ENCODE measurements around the gene CRTC1.

The CRTC1 gene

DNA sequence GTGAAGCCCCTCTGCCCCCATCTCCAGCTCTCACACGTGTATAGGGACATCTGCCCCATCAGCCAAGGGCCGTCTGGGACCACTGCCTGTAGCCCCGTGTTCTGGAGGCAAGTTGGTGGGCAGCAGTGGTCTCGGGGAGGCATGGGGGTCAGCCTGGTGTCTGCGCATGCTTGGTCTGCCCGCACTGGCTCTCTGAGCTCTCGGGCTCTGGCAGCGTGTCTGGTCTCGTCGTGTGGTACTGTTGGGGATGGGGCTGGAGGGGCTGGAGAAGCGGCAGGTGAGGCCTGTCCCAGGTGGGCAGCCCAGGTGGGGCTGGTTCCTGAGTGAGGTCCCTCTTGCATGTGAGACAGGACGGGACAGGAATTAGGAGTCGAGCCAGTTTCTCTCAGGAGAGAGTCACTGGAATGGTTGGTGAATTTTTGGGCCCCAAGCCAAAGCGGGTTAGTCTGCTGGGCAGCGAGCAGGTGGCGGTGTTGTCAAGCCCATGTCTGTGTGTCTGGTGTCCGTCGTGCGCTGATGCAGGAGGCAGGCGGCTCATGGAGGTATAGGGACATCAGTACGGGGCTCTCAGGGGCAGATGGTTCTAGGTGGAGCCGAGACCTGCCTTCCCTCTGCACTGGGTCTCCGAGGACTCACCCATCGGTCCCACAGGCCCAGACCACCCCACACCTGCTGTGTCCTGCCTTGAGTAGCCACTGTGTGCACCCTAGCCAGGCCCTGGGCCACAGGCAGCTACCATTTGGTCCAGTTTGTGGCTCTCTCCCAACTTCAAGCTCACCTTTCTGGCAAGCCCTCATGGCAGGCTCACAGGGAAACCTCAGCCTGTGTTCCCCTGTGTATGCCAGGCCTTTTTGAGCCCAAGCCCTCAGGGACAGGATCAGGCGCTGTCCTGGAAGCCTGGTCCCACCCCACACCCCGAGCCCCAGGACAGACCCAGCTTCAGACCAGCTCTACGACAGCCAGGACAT is 89.4 kb downstream of the CRTC1 start:
- no peak overlapping the region for H3K27ac Mint-ChIP-seq (ENCODE audit: low read depth)
- no peak overlapping the region for H3K4me3 Mint-ChIP-seq
- ATAC-seq (replicated peaks; ENCODE audit: extremely low read depth, poor library complexity, severe bottlenecking) (no peak), DNase-seq (ENCODE audit: low spot score in 2 of 2) (no peak)
- no peaks in the 10 kb centered on the region for H3K9me3 Mint-ChIP-seq
- H3K27me3 Mint-ChIP-seq, result no peaks in the 10 kb centered on the region
- peaks cover 3% of the 10 kb centered on the region for H3K36me3 Mint-ChIP-seq (ENCODE audit: insufficient read depth)
- H3K4me1 Mint-ChIP-seq, result no peaks in the 10 kb centered on the region

DNA sequence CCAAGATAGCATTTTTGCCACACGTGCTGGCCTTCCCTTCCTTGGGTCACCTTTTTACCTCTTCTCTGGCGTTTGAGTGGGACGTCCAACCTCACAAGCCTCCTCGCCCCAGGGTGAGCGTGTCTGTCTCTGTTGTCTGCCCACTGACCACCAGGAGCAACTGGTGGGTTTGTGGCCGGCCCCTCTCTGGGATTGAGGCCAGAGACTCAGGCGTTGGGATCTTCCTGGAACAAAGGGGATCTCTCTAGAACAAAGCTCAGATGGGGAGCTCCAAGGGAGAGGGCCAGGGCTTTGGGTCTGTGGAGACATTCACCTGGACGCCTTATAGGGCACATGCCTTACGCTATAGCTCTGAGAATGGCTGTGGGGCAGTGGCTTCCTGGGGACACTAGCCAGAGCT is 90.2 kb downstream of the CRTC1 start:
- DNase-seq (ENCODE audit: low spot score in 2 of 2), result no peak
- H3K27ac Mint-ChIP-seq (ENCODE audit: low read depth), result no peak overlapping the region
- H3K9me3 Mint-ChIP-seq, result no peaks in the 10 kb centered on the region
- H3K4me3 Mint-ChIP-seq, result no peak overlapping the region
- peaks cover 3% of the 10 kb centered on the region for H3K36me3 Mint-ChIP-seq (ENCODE audit: insufficient read depth)
- H3K4me1 Mint-ChIP-seq, result no peaks in the 10 kb centered on the region
- no peak for ATAC-seq (replicated peaks; ENCODE audit: extremely low read depth, poor library complexity, severe bottlenecking)
- H3K27me3 Mint-ChIP-seq, result no peaks in the 10 kb centered on the region

DNA sequence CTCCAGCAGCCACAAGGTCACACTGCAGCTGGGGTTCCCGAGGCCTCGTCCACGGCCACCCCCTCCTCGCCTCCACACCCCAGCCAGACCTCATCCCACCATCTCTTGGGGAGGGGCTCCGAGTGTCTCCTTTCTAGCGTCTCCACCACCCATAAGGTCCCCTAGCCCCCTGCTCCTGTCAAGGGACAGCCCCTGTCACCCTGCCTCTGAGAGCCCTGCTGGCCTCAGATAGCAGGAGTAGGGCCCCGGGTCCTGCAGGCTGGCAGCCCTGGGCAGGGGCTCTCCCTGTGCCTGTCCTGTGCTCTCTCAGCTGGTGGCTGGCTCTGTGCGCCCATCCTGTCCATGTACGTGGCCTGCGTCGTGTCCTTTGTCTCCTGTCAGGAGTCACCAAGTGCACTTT is 90.6 kb downstream of the CRTC1 start:
- Mint-ChIP-seq H3K4me3 (no peak overlapping the region), H3K36me3 (ENCODE audit: insufficient read depth) (peaks cover 4% of the 10 kb centered on the region), H3K4me1 (no peaks in the 10 kb centered on the region), H3K9me3 (no peaks in the 10 kb centered on the region), H3K27me3 (no peaks in the 10 kb centered on the region), H3K27ac (ENCODE audit: low read depth) (no peak overlapping the region)
- ATAC-seq (replicated peaks; ENCODE audit: extremely low read depth, poor library complexity, severe bottlenecking), result no peak
- DNase-seq (ENCODE audit: low spot score in 2 of 2), result no peak

DNA sequence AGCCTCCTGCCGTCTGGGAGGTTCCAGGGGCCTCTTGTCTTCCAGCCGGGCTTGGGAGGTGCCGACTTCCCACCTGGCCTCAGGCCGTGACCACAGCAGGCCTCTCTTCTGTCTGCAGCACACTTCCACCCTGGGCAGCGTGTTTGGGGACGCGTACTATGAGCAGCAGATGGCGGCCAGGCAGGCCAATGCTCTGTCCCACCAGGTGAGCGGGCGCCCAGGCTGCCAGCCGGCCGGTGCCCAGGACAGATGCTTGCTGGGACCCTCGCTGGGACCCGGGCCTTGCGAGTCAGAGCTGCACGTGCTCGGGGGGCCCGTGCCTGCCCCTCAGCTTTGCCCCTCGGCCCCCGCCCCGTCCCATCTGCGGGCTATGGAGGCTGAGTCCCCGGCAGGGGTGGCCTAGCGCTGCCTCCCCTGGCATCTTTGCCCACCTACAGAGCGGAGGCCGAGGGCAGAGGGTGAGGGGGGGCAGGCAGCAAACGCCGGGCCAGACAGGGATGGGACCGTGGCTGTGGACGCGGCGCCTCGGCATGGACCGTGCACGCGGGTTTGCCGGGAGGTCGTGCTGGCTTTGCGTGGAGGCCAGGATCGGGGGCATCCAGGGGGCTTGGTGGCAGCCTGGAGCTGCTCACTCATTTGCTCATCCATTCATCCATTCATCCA is 91.4 kb downstream of the CRTC1 start:
- no peaks in the 10 kb centered on the region for H3K9me3 Mint-ChIP-seq
- H3K27ac Mint-ChIP-seq (ENCODE audit: low read depth), result no peak overlapping the region
- H3K4me1 Mint-ChIP-seq, result no peaks in the 10 kb centered on the region
- no peak for ATAC-seq (replicated peaks; ENCODE audit: extremely low read depth, poor library complexity, severe bottlenecking)
- no peak overlapping the region for H3K4me3 Mint-ChIP-seq
- DNase-seq (ENCODE audit: low spot score in 2 of 2), result no peak
- H3K36me3 Mint-ChIP-seq (ENCODE audit: insufficient read depth), result peaks cover 4% of the 10 kb centered on the region
- H3K27me3 Mint-ChIP-seq, result no peaks in the 10 kb centered on the region

DNA sequence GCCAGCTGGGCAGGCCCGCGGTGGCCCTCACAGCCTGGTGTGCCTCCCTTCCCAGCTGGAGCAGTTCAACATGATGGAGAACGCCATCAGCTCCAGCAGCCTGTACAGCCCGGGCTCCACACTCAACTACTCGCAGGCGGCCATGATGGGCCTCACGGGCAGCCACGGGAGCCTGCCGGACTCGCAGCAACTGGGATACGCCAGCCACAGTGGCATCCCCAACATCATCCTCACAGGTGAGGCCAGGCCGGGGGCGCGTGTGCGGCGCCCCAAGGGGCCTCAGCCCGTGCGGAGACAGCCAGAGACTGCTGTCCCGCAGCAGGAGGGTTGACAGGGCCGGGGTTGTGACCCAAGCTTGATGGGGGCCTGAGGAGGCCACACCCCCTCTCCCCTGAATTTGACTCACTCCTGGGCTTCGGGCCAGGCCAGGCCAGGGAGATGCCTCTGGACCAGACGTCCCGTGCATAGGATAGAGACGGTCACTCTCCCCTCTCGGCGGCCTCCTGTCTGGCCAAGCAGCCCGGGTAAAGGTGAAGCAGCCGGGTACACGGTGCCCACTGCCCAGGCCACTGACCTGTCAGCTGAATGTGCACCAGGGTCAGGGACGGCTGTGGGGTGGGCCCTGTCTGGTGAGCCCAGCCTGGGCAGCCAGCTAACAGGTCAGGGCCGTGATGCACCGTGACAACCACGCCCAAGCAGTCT is 92.3 kb downstream of the CRTC1 start:
- H3K9me3 Mint-ChIP-seq, result no peaks in the 10 kb centered on the region
- H3K27ac Mint-ChIP-seq (ENCODE audit: low read depth), result no peak overlapping the region
- DNase-seq (ENCODE audit: low spot score in 2 of 2) (no peak), ATAC-seq (replicated peaks; ENCODE audit: extremely low read depth, poor library complexity, severe bottlenecking) (no peak)
- no peaks in the 10 kb centered on the region for H3K27me3 Mint-ChIP-seq
- no peaks in the 10 kb centered on the region for H3K4me1 Mint-ChIP-seq
- H3K4me3 Mint-ChIP-seq, result no peak overlapping the region
- H3K36me3 Mint-ChIP-seq (ENCODE audit: insufficient read depth), result peaks cover 4% of the 10 kb centered on the region

DNA sequence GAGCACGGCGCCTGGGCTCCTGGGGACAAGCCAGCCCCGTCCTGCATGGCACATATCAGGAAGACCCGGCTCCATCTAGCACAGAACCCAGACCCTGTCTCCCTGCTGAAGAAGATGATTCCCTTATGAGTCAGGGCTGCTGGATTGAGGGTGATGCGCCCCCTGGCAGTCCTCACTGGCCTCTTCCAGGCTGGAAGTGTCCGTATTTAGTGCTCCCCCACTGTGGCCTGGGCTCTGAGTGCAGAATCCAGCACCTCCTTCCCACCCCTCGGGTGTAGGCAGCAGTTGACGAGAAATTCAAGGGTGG is 92.8 kb downstream of the CRTC1 start:
- no peak for ATAC-seq (replicated peaks; ENCODE audit: extremely low read depth, poor library complexity, severe bottlenecking)
- Mint-ChIP-seq H3K27ac (ENCODE audit: low read depth) (no peak overlapping the region), H3K36me3 (ENCODE audit: insufficient read depth) (peaks cover 4% of the 10 kb centered on the region), H3K4me1 (no peaks in the 10 kb centered on the region), H3K9me3 (no peaks in the 10 kb centered on the region), H3K27me3 (no peaks in the 10 kb centered on the region), H3K4me3 (no peak overlapping the region)
- DNase-seq (ENCODE audit: low spot score in 2 of 2), result no peak

DNA sequence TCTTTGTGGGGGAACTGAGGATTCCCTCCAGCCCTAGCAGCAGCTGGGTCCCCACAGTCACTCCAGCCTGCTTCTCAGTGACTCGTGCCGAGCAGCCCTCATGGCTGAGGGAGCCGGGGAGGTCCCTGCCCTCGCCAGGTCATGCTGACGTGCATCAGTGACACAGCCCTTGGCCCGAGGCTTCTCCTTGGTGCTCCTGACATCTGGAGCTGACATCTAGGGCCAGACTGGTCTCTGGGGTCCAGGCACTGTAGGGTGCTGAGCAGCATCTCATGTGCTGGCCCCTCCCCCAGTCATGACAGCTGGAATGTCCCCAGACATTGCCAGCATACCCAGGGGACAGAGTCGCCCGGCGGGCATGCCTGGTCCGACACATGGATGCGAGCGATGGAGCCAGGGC is 93.3 kb downstream of the CRTC1 start:
- no peaks in the 10 kb centered on the region for H3K9me3 Mint-ChIP-seq
- H3K36me3 Mint-ChIP-seq (ENCODE audit: insufficient read depth), result peaks cover 4% of the 10 kb centered on the region
- DNase-seq (ENCODE audit: low spot score in 2 of 2), result no peak
- H3K4me3 Mint-ChIP-seq, result no peak overlapping the region
- ATAC-seq (replicated peaks; ENCODE audit: extremely low read depth, poor library complexity, severe bottlenecking), result no peak
- H3K27ac Mint-ChIP-seq (ENCODE audit: low read depth), result no peak overlapping the region
- H3K4me1 Mint-ChIP-seq, result no peaks in the 10 kb centered on the region
- H3K27me3 Mint-ChIP-seq, result no peaks in the 10 kb centered on the region

DNA sequence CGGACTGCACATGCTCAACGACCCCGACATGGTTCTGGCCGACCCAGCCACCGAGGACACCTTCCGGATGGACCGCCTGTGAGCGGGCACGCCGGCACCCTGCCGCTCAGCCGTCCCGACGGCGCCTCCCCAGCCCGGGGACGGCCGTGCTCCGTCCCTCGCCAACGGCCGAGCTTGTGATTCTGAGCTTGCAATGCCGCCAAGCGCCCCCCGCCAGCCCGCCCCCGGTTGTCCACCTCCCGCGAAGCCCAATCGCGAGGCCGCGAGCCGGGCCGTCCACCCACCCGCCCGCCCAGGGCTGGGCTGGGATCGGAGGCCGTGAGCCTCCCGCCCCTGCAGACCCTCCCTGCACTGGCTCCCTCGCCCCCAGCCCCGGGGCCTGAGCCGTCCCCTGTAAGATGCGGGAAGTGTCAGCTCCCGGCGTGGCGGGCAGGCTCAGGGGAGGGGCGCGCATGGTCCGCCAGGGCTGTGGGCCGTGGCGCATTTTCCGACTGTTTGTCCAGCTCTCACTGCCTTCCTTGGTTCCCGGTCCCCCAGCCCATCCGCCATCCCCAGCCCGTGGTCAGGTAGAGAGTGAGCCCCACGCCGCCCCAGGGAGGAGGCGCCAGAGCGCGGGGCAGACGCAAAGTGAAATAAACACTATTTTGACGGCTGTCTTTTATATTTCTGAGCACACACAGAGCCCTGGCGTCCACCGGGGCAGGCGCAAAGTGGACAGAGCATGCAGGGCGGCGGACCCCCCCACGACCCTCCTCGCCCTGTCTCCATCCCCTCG is 94.0 kb downstream of the CRTC1 start:
- Mint-ChIP-seq H3K4me1 (no peaks in the 10 kb centered on the region), H3K27ac (ENCODE audit: low read depth) (no peak overlapping the region), H3K9me3 (no peaks in the 10 kb centered on the region), H3K36me3 (ENCODE audit: insufficient read depth) (peaks cover 4% of the 10 kb centered on the region), H3K4me3 (no peak overlapping the region), H3K27me3 (no peaks in the 10 kb centered on the region)
- DNase-seq (ENCODE audit: low spot score in 2 of 2) (no peak), ATAC-seq (replicated peaks; ENCODE audit: extremely low read depth, poor library complexity, severe bottlenecking) (no peak)

DNA sequence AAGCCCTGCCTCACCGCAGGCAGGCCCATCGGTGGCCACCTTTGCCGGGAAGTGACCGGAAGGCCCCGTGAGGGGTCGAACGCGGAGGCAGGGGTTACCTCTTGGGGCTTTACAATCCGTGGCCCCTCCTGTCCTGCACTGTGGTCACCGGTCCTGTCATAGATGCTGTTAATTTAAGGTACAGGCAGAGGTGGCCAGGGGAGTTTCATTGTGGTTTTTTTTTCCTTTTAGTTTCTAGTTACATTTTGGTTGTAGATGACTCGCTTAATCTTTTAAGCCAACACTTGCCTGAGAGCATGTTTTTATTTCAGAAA is 94.6 kb downstream of the CRTC1 start:
- Mint-ChIP-seq H3K27ac (ENCODE audit: low read depth) (no peak overlapping the region), H3K4me1 (no peaks in the 10 kb centered on the region), H3K36me3 (ENCODE audit: insufficient read depth) (peaks cover 4% of the 10 kb centered on the region), H3K27me3 (no peaks in the 10 kb centered on the region), H3K9me3 (no peaks in the 10 kb centered on the region), H3K4me3 (no peak overlapping the region)
- ATAC-seq (replicated peaks; ENCODE audit: extremely low read depth, poor library complexity, severe bottlenecking) (no peak), DNase-seq (ENCODE audit: low spot score in 2 of 2) (no peak)

DNA sequence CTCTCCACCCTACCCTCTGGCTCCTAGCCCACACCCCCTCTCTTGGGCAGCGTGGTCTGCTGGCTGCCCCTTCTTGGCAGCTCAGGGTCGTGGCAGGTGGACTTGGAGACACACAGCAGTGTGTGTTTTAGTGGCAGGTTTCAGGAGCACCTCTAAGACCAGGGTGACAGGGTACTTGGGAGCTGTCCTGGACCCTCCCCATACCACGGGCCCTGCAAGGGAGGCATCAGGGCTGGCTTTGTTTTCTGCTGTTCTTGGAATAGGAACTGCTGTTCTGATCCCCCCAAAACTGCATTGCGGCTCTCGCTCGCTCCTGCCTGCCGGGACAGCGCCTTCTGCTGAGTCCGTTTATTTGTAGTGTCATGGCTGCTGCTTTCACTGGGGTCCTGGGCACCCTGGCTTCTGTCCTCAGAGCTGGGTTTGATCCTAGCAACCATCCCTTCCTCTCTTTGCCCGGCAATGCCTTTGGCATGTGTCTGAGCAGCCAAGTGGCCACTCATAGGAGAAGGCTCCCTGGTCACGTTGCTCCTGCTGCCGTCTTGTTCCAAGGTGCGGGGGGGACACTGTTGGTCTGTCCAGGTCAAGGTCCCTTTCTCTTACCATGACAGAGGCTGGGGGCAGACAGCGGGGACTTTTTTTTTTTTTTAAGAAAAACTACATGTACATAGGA is 95.5 kb downstream of the CRTC1 start:
- H3K4me1 Mint-ChIP-seq, result no peaks in the 10 kb centered on the region
- ATAC-seq (replicated peaks; ENCODE audit: extremely low read depth, poor library complexity, severe bottlenecking) (no peak), DNase-seq (ENCODE audit: low spot score in 2 of 2) (no peak)
- H3K9me3 Mint-ChIP-seq, result no peaks in the 10 kb centered on the region
- H3K27ac Mint-ChIP-seq (ENCODE audit: low read depth), result no peak overlapping the region
- peaks cover 1% of the 10 kb centered on the region for H3K27me3 Mint-ChIP-seq
- no peak overlapping the region for H3K4me3 Mint-ChIP-seq
- H3K36me3 Mint-ChIP-seq (ENCODE audit: insufficient read depth), result peaks cover 4% of the 10 kb centered on the region

DNA sequence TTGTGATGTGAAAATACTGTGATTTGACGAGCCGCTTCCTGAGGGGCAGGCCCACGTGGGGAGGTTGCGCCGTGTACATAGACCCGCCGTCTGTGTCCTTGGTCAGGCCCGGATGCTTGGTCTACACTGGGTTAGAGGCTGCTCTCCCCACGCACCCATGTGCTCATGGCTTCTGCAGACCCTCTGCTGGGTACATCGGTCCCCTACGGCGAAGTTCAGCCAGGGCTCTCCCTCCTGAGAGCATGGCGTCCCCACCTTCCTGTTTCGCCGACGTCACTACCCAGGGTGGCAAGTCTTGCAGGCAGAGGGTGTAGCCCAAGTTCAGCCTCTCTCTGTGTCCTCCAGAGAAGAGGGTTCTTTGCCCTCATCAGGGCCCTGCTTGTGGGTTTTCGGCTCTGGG is 96.6 kb downstream of the CRTC1 start:
- H3K4me3 Mint-ChIP-seq, result no peak overlapping the region
- peaks cover 6% of the 10 kb centered on the region for H3K4me1 Mint-ChIP-seq
- peaks cover 12% of the 10 kb centered on the region for H3K27me3 Mint-ChIP-seq
- ATAC-seq (replicated peaks; ENCODE audit: extremely low read depth, poor library complexity, severe bottlenecking) (no peak), DNase-seq (ENCODE audit: low spot score in 2 of 2) (no peak)
- no peaks in the 10 kb centered on the region for H3K9me3 Mint-ChIP-seq
- peaks cover 4% of the 10 kb centered on the region for H3K36me3 Mint-ChIP-seq (ENCODE audit: insufficient read depth)
- H3K27ac Mint-ChIP-seq (ENCODE audit: low read depth), result no peak overlapping the region

DNA sequence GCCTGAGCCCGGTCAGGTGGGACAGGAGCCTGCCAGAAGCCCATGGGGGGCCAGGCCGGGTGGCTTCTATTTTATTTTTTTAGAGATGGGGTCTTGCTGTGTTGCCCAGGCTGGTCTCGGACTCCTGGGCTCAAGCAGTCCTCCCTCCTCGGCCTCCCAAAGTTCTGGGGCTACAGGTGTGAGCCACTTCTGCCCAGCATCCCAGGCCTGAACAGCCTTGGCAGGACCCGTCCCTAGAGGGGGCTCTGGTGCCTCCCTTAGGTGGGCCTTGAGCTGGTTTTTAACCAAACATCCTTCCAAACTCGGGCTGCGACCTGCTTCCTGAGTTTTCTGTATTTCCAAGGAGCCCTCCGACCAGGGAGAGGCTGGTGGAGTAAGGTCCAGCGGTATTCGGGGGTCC is 97.2 kb downstream of the CRTC1 start:
- Mint-ChIP-seq H3K27me3 (peaks cover 17% of the 10 kb centered on the region), H3K4me1 (peaks cover 12% of the 10 kb centered on the region), H3K9me3 (no peaks in the 10 kb centered on the region), H3K36me3 (ENCODE audit: insufficient read depth) (peaks cover 6% of the 10 kb centered on the region), H3K4me3 (no peak overlapping the region), H3K27ac (ENCODE audit: low read depth) (no peak overlapping the region)
- ATAC-seq (replicated peaks; ENCODE audit: extremely low read depth, poor library complexity, severe bottlenecking) (no peak), DNase-seq (ENCODE audit: low spot score in 2 of 2) (no peak)
